ENCODE results near the gene PGAM1. TPM values are rescaled to one million over a fixed set of nuclear protein-coding genes. Genes with fewer than 3 reads are reported as not detected.

Gene PGAM1
- total RNA-seq, 2 experiments from 2014 or later, result 509 to 514 TPM

DNA sequence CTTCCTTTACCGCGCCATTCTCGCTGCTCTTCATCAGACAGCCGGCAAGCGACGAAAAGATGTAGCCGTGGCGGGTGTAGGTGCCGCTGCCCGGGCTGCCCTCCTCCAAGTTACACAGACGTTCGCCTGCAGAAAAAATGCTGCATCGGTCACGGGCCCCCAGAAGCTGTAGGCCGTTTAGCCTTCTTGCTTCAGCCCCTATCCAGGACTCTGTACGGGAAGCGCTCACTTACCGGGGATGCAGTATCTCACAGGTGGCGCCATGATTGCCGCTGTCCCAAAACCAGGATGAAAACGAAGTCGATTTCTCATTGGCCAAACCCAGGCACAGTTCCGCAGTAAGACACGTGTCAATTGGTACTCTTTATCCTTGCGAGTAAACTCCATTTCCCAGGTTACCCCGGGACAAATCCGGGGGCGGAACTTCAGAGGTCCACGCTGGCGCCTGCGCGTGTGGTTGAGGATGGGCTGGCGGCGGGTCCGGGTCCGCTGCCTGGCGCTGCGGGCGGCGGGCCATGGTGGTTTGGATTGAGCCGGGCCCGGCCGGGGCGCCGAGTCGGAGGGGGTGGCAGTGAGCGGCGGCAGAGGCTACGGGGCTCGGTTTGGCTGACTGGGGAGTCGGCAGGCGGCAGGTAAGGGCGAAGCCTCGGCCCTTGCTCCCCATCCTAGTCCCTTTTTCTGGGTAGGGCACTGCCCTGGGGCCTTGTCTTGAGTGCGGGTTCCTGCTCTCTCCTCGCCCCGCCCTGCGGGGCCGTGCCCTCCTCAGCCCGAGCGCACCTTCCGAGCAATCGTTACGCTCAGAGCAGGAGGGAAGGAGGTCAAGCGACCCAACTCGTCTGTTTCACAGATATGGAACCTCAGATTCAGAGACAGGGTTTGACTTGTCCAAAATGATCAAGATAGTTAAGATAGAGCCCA is 20.0 kb downstream of the PGAM1 start, which contains the start of the genes EXOSC1 and ZDHHC16:
Gene EXOSC1 (minus strand): TSS at position 285 of the 918 bp plus-strand sequence. CDS start 21 bp downstream, at position 264.
Gene ZDHHC16 (plus strand): TSS at position 454 of the 918 bp plus-strand sequence. CDS start 5,501 bp downstream, outside the sequence.
- DNase-seq, result peak; percentile 93
- Mint-ChIP-seq H3K9me3 (no peaks in the 10 kb centered on the region), H3K4me1 (peaks cover 55% of the 10 kb centered on the region), H3K4me3 (peak within 1 kb of the TSS; percentile 89), H3K27me3 (no peaks in the 10 kb centered on the region), H3K36me3 (ENCODE audit: low read depth) (peaks cover 24% of the 10 kb centered on the region), H3K27ac (peak within 1 kb of the TSS; percentile 85)
- POLR2A ChIA-PET, result interaction anchor here (1.3 to 3.5 kb wide), 6 partner anchors 18 to 45 kb away, joined by 5 to 18 read pairs (median 7); partner anchors contain the start of gene RRP12
- CTCF ChIA-PET, result interaction anchor here (1.1 to 2.5 kb wide), 4 partner anchors 12 to 45 kb away, joined by 3 to 9 read pairs (median 4); partner anchors contain the start of gene RRP12

DNA sequence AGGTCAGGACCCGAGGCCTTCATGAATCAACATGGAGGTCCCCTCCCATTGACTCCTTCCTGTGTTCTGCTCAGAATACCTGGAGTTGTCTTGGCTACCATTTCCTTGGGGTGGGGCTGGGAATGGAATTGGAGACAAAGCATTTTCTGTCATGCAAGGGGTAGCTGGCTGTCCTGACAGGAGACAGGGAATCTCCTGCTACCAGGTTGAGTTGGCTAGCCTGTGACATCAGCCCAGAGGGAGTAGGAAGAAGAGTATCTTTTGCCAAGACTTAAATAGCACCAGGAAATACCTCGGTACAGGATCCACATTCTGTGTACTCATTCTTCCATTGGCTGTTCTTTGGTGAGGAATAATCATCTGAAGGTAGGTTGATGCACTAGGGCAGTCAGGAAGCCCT is 24.8 kb downstream of the PGAM1 start:
- Mint-ChIP-seq H3K4me1 (peaks cover 40% of the 10 kb centered on the region), H3K27ac (no peak overlapping the region), H3K27me3 (no peaks in the 10 kb centered on the region), H3K4me3 (no peak overlapping the region), H3K36me3 (ENCODE audit: low read depth) (peaks cover 48% of the 10 kb centered on the region), H3K9me3 (no peaks in the 10 kb centered on the region)
- DNase-seq, result no peak
- CTCF ChIA-PET, result no interaction called here
- POLR2A ChIA-PET, result no interaction called here

DNA sequence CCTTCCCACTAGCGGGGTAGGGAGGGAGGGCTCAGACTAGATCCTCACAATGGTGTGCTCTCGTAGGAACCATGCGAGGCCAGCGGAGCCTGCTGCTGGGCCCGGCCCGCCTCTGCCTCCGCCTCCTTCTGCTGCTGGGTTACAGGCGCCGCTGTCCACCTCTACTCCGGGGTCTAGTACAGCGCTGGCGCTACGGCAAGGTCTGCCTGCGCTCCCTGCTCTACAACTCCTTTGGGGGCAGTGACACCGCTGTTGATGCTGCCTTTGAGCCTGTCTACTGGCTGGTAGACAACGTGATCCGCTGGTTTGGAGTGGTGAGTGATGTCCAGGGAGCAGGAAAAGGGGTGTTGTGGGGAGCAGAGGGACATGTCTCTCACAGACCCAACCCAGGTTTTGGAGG is 25.6 kb downstream of the PGAM1 start:
- H3K9me3 Mint-ChIP-seq, result no peaks in the 10 kb centered on the region
- no peak for DNase-seq
- peaks cover 34% of the 10 kb centered on the region for H3K4me1 Mint-ChIP-seq
- ChIA-PET POLR2A (no interaction called here), CTCF (no interaction called here)
- H3K27me3 Mint-ChIP-seq, result no peaks in the 10 kb centered on the region
- no peak overlapping the region for H3K4me3 Mint-ChIP-seq
- no peak overlapping the region for H3K27ac Mint-ChIP-seq
- peaks cover 53% of the 10 kb centered on the region for H3K36me3 Mint-ChIP-seq (ENCODE audit: low read depth)

DNA sequence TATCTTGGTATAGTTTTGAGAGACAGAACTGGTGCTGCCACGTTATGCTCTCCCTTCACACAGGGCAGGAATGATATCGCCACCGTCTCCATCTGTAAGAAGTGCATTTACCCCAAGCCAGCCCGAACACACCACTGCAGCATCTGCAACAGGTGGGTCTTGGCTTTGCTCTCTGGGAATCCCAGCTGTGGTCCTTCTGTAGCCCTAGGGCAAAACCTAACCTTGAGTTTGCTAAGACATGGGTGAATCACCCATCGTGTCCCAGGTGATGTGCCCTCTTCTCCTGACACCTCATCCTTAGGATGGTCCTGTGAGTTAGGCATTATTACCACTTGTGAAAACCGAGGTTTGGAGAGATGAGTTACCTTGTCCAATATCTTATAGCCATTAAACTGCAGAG is 26.4 kb downstream of the PGAM1 start:
- ChIA-PET CTCF (no interaction called here), POLR2A (interaction anchor here (1.2 kb wide), 1 partner anchor 9 kb away, joined by 5 read pairs; no protein-coding TSS in a partner anchor)
- Mint-ChIP-seq H3K27me3 (no peaks in the 10 kb centered on the region), H3K9me3 (no peaks in the 10 kb centered on the region), H3K27ac (no peak overlapping the region), H3K4me1 (peaks cover 26% of the 10 kb centered on the region), H3K36me3 (ENCODE audit: low read depth) (peaks cover 60% of the 10 kb centered on the region), H3K4me3 (no peak overlapping the region)
- DNase-seq, result no peak

DNA sequence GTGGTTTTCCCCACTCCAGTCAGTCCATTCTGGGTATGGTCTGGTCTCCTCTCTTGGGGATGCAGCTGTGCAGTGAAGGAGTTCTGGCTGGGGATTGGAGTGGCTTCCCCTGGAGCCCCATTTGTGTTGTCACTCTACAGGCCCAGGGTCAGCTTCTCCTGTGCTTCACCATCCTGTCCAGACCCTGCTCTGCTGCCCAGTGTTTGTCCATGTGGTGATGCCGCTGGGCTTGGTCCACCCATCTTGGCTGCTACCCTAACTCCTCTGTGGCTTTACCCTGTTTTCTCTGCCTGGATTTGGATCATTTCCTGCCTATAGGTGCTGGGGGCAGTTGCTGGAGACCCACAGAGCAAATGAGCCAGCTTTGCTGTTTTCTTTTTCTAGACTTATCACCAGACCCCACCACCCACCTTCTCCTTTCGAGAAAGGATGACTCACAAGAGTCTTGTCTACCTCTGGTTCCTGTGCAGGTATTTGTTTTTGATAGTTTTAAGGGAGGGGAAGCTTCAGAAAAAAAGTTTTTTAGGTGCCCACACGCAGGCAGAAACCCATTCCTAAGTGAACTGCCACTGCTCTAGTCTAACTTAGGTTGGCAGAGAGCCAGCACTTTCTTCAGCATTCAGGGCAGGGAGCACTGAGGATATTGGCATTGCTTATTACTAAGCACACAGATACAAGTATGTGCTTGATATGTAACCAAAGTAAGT is 28.5 kb downstream of the PGAM1 start:
- no peaks in the 10 kb centered on the region for H3K27me3 Mint-ChIP-seq
- DNase-seq, result no peak
- CTCF ChIA-PET, result no interaction called here
- POLR2A ChIA-PET, result interaction anchor here (0.8 to 1.5 kb wide), 5 partner anchors 12 to 54 kb away, joined by 3 to 4 read pairs (median 3); partner anchors contain the start of gene RRP12
- peaks cover 10% of the 10 kb centered on the region for H3K4me1 Mint-ChIP-seq
- peak overlapping the region; percentile 57 for H3K27ac Mint-ChIP-seq
- H3K9me3 Mint-ChIP-seq, result no peaks in the 10 kb centered on the region
- H3K36me3 Mint-ChIP-seq (ENCODE audit: low read depth), result peaks cover 70% of the 10 kb centered on the region
- no peak overlapping the region for H3K4me3 Mint-ChIP-seq

DNA sequence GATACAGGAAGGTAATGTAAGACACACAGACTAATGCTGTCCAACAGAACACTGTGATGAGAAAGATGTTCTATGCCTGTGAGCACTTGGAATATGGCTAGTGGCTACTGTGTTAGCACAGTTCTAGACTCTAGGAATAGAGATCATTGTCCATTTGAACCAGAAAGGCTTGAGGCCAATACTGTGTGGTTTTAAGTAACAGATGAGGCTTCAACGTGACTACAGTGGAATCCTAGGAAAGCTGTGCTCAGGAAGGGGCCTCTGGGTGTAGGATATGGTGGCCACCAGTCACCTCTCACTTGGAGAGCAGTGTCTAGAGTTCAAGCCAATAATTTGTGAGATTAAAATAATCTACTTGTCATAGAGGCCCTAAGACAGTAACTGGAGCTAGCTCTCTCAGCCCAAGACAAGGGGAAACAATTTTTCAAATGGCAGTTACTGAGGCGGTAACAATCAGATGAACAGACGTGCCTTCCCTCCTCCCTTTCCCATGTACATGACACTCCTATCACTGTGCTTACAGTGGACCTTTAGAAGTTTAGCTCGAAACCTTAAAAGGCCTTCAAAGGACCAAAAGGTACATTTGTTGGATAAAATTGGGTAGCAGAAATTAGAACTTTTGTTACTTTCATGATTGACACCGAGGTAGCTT is 30.2 kb downstream of the PGAM1 start:
- Mint-ChIP-seq H3K9me3 (no peaks in the 10 kb centered on the region), H3K27me3 (no peaks in the 10 kb centered on the region), H3K27ac (peak overlapping the region; percentile 7), H3K4me1 (peaks cover 3% of the 10 kb centered on the region), H3K4me3 (no peak overlapping the region), H3K36me3 (ENCODE audit: low read depth) (peaks cover 78% of the 10 kb centered on the region)
- no peak for DNase-seq
- ChIA-PET POLR2A (interaction anchor here (0.6 to 1.3 kb wide), 2 partner anchors 9 to 10 kb away, joined by 3 to 4 read pairs; no protein-coding TSS in a partner anchor), CTCF (interaction anchor here (0.6 kb wide), 1 partner anchor 222 kb away, joined by 3 read pairs; no protein-coding TSS in a partner anchor)

DNA sequence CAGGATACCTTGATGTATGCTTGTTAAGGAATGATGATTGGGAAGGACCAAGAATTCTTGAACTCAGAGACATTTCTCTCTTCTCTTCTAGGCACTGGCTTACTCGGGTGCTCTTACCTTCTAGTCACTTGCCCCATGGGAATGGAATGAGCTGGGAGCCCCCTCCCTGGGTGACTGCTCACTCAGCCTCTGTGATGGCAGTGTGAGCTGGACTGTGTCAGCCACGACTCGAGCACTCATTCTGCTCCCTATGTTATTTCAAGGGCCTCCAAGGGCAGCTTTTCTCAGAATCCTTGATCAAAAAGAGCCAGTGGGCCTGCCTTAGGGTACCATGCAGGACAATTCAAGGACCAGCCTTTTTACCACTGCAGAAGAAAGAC is 30.7 kb downstream of the PGAM1 start:
- no peak for DNase-seq
- Mint-ChIP-seq H3K9me3 (no peaks in the 10 kb centered on the region), H3K27ac (peak overlapping the region; percentile 7), H3K4me3 (no peak overlapping the region), H3K36me3 (ENCODE audit: low read depth) (peaks cover 82% of the 10 kb centered on the region), H3K27me3 (no peaks in the 10 kb centered on the region), H3K4me1 (peaks cover 3% of the 10 kb centered on the region)
- ChIA-PET POLR2A (interaction anchor here (0.6 to 1.3 kb wide), 2 partner anchors 8 to 10 kb away, joined by 3 to 4 read pairs; no protein-coding TSS in a partner anchor), CTCF (interaction anchor here (0.6 kb wide), 1 partner anchor 223 kb away, joined by 3 read pairs; no protein-coding TSS in a partner anchor)

DNA sequence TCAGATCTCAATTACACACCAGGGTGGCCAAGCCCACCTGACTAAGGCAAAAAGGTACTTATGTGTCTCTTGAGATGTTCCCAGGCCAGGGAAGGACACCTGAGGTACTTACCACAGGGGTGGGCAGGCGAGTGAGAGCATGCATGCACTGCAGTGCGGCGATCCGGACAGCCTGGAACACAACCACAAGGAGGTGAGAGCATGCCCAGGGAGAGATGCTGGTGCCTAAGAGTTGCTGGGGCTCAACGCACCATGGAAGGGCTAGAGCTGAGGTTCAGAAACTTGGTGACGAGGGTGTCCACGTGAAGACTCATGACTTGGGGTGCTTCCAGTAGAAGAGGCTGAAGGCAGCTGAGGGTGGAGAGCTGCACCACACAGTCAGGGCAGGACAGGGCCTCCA is 33.1 kb downstream of the PGAM1 start:
- Mint-ChIP-seq H3K4me3 (no peak overlapping the region), H3K27ac (no peak overlapping the region), H3K36me3 (ENCODE audit: low read depth) (peaks cover 79% of the 10 kb centered on the region), H3K27me3 (no peaks in the 10 kb centered on the region), H3K9me3 (no peaks in the 10 kb centered on the region), H3K4me1 (peaks cover 3% of the 10 kb centered on the region)
- no peak for DNase-seq
- ChIA-PET POLR2A (interaction anchor here (1.0 kb wide), 1 partner anchor 45 kb away, joined by 3 read pairs; no protein-coding TSS in a partner anchor), CTCF (interaction anchor here (1.2 kb wide), 1 partner anchor 89 kb away, joined by 3 read pairs; no protein-coding TSS in a partner anchor)

DNA sequence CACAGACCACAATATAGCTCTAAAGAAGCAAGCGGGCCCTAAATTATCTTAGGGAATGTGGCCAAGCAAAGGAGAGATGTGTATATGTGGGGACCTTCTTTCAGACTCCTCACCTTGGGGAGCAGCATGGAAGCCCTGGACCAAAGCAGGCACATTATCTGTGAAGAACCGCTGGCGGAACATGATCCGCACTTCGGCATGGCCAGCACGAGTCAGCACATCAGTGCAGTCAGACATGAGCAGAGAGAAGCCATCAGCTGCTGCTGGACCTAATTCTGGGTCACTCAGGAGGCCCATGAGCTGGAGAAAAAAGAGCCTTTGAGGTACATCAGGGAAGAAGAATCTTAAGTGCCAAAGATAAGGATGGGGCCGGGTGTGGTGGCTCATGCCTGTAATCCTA is 33.9 kb downstream of the PGAM1 start:
- Mint-ChIP-seq H3K4me3 (no peak overlapping the region), H3K27ac (no peak overlapping the region), H3K27me3 (no peaks in the 10 kb centered on the region), H3K36me3 (ENCODE audit: low read depth) (peaks cover 76% of the 10 kb centered on the region), H3K9me3 (no peaks in the 10 kb centered on the region), H3K4me1 (no peaks in the 10 kb centered on the region)
- DNase-seq, result no peak
- POLR2A ChIA-PET, result interaction anchor here (1.0 kb wide), 1 partner anchor 46 kb away, joined by 3 read pairs; no protein-coding TSS in a partner anchor
- CTCF ChIA-PET, result interaction anchor here (1.2 kb wide), 1 partner anchor 88 kb away, joined by 3 read pairs; no protein-coding TSS in a partner anchor

DNA sequence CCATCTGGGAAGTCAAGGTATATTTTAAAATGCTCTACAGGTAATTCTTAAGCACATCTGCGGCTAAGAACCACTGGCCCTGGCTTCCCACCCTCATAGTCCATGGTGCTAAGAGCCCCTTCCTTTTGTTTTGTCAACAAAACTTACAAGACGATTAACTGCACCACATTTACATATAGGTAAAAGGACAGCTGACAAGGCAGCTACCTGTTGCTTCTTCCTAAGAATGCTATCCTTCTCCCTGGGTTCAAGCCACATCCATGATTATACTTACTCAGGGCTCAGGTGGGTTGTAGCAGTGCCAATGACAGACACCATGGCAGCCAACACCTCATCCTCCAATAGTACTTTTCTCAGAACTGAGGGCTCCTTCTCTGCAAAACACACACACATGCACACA is 36.3 kb downstream of the PGAM1 start:
- H3K36me3 Mint-ChIP-seq (ENCODE audit: low read depth), result peaks cover 65% of the 10 kb centered on the region
- ChIA-PET CTCF (interaction anchor here (1.4 to 2.1 kb wide), 2 partner anchors 56 to 90 kb away, joined by 3 to 5 read pairs; no protein-coding TSS in a partner anchor), POLR2A (interaction anchor here (1.2 kb wide), 1 partner anchor 49 kb away, joined by 4 read pairs; no protein-coding TSS in a partner anchor)

DNA sequence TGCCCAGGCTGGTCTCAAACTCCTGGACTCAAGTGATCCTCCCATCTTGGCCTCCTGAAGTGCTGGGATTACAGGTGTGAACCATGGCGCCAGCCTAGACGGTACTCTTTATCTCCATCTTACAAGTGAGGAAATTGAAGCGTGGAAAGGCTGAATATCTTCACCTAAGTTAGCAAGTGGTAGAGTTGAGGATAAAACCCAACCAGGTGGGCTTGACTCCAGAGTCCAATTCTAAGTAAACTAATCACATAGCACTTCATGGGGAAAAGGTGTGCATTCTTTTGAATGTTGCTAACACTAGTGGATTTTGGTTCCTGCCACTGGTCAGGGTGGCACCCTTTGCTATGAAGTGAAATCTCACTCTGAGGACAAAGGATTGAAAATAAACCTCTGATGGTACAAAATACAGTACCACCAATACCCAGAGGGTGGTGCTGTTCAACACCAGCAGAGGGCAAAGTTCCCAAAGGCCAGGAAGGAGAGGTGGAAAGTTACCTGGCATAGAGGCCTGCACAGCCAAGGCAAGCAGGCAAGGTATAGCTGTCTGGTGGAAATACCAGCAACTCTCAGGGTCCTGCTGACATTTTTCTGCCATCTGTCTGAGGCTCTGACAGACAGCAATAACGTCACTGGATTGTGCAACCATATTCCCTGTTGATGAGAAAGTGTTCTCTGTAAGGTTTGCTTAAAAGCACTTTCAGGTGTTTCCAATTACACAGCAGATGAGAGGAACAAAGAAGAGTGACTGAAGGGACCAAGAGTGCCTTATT is 37.6 kb downstream of the PGAM1 start:
- Mint-ChIP-seq H3K4me3 (no peak overlapping the region), H3K27ac (peak overlapping the region; percentile 16), H3K27me3 (no peaks in the 10 kb centered on the region), H3K9me3 (no peaks in the 10 kb centered on the region), H3K36me3 (ENCODE audit: low read depth) (peaks cover 65% of the 10 kb centered on the region), H3K4me1 (no peaks in the 10 kb centered on the region)
- POLR2A ChIA-PET, result interaction anchor here (1.0 to 1.2 kb wide), 2 partner anchors 14 to 62 kb away, joined by 3 read pairs; partner anchors contain the start of gene RRP12
- DNase-seq, result peak; percentile 37
- CTCF ChIA-PET, result interaction anchor here (0.9 to 1.5 kb wide), 7 partner anchors 11 to 138 kb away, joined by 3 to 7 read pairs (median 3); partner anchors contain the start of genes C10orf62 and RRP12

More for the DNA sequence above, 36.3 kb downstream of the PGAM1 start:
- DNase-seq, result no peak
- Mint-ChIP-seq H3K27me3 (no peaks in the 10 kb centered on the region), H3K27ac (no peak overlapping the region), H3K4me3 (no peak overlapping the region), H3K9me3 (no peaks in the 10 kb centered on the region), H3K4me1 (no peaks in the 10 kb centered on the region)
